SK-N-SH treated with all-trans-retinoic acid at 6 μM for 48 hours (cell line): ENCODE measurements around the gene LMAN2.

Source experiments
- ATAC-seq: fragments of 200-7000 bp; cut with Tn5 transposase; 3 replicates; pipeline ENCODE4 v1.9.1; 2020; ENCODE audit warnings: mild to moderate bottlenecking, moderate library complexity
- ARNTL ChIP-seq: fragments of 450-650 bp; formaldehyde crosslinking; IDR thresholded peaks from 2 replicates; pipeline ENCODE4 v1.5.0; 2020; ENCODE audit warnings: low read depth, mild to moderate bottlenecking, moderate library complexity, borderline replicate concordance
- BACH2 ChIP-seq: fragments of 250-450 bp; sonication (Bioruptor Pico); IDR thresholded peaks from 2 replicates; pipeline ENCODE4 v1.9.0; 2021; ENCODE audit warnings: mild to moderate bottlenecking, borderline replicate concordance
- CREB5 ChIP-seq: fragments of 250-450 bp; sonication (Bioruptor Pico); IDR thresholded peaks from 2 replicates; pipeline ENCODE4 v1.5.1; 2020; ENCODE audit warnings: low read depth, mild to moderate bottlenecking, moderate library complexity
- CSDC2 ChIP-seq: fragments of 250-450 bp; sonication (Bioruptor Pico); IDR thresholded peaks from 2 replicates; pipeline ENCODE4 v1.5.0; 2020; ENCODE audit warnings: mild to moderate bottlenecking, moderate library complexity
- CSRNP3 ChIP-seq: fragments of 250-450 bp; sonication (Bioruptor Pico); IDR thresholded peaks from 2 replicates; pipeline ENCODE4 v1.5.1; 2021; ENCODE audit warnings: mild to moderate bottlenecking, moderate library complexity
- ESRRG ChIP-seq: fragments of 250-450 bp; sonication (Bioruptor Pico); IDR thresholded peaks from 2 replicates; pipeline ENCODE4 v1.6.1; 2021; ENCODE audit warnings: mild to moderate bottlenecking
- GLIS3 ChIP-seq: fragments of 250-450 bp; sonication (Bioruptor Pico); IDR thresholded peaks from 2 replicates; pipeline ENCODE4 v1.5.0; 2020; ENCODE audit warnings: mild to moderate bottlenecking, moderate library complexity
- ISL1 ChIP-seq: fragments of 250-450 bp; sonication (Bioruptor Pico); IDR thresholded peaks from 2 replicates; pipeline ENCODE4 v2.1.2; 2022; ENCODE audit warnings: mild to moderate bottlenecking, moderate library complexity
- PATZ1 ChIP-seq: fragments of 250-450 bp; sonication (Bioruptor Pico); IDR thresholded peaks from 2 replicates; pipeline ENCODE4 v1.8.0; 2020; ENCODE audit warnings: mild to moderate bottlenecking, moderate library complexity, borderline replicate concordance
- PPARA ChIP-seq: fragments of 250-450 bp; sonication (Bioruptor Pico); IDR thresholded peaks from 2 replicates; pipeline ENCODE4 v1.5.0; 2020; ENCODE audit warnings: mild to moderate bottlenecking, borderline replicate concordance
- RARB ChIP-seq: fragments of 250-450 bp; sonication (Bioruptor Pico); IDR thresholded peaks from 2 replicates; pipeline ENCODE4 v1.8.0; 2021; ENCODE audit warnings: mild to moderate bottlenecking, moderate library complexity
- SNAI2 ChIP-seq: fragments of 250-450 bp; sonication (Bioruptor Pico); IDR thresholded peaks from 2 replicates; pipeline ENCODE4 v1.5.0; 2020; ENCODE audit warnings: mild to moderate bottlenecking, moderate library complexity
- TCF4 ChIP-seq: fragments of 250-450 bp; sonication (Bioruptor Pico); IDR thresholded peaks from 2 replicates; pipeline ENCODE4 v1.8.0; 2021; ENCODE audit warnings: mild to moderate bottlenecking, moderate library complexity, borderline replicate concordance
- TOX ChIP-seq: fragments of 250-450 bp; sonication (Bioruptor Pico); IDR thresholded peaks from 2 replicates; pipeline ENCODE4 v1.8.0; 2021; ENCODE audit warnings: mild to moderate bottlenecking, moderate library complexity, borderline replicate concordance
- TSHZ2 ChIP-seq: fragments of 250-450 bp; sonication (Bioruptor Pico); IDR thresholded peaks from 2 replicates; pipeline ENCODE4 v1.5.0; 2020; ENCODE audit warnings: mild to moderate bottlenecking, moderate library complexity
- ZC3H10 ChIP-seq: fragments of 250-450 bp; sonication (Bioruptor Pico); IDR thresholded peaks from 2 replicates; pipeline ENCODE4 v1.5.1; 2021; ENCODE audit warnings: mild to moderate bottlenecking, moderate library complexity
- ZFP3 ChIP-seq: fragments of 250-450 bp; sonication (Bioruptor Pico); IDR thresholded peaks from 2 replicates; pipeline ENCODE4 v1.5.0; 2020; ENCODE audit warnings: mild to moderate bottlenecking, moderate library complexity
- ZFP30 ChIP-seq: fragments of 450-650 bp; formaldehyde crosslinking; IDR thresholded peaks from 2 replicates; pipeline ENCODE4 v1.5.0; 2022; ENCODE audit warnings: mild to moderate bottlenecking, moderate library complexity
- ZNF565 ChIP-seq: fragments of 450-650 bp; formaldehyde crosslinking; conservative IDR thresholded peaks from 2 replicates; pipeline ENCODE4 v1.5.0; 2020; ENCODE audit warnings: low read depth, mild to moderate bottlenecking, moderate library complexity
- ZNF70 ChIP-seq: fragments of 450-650 bp; formaldehyde crosslinking; IDR thresholded peaks from 2 replicates; pipeline ENCODE4 v1.5.0; 2020; ENCODE audit warnings: mild to moderate bottlenecking, moderate library complexity
- ZNF8 ChIP-seq: fragments of 450-650 bp; formaldehyde crosslinking; IDR thresholded peaks from 2 replicates; pipeline ENCODE4 v1.5.0; 2020; ENCODE audit warnings: mild to moderate bottlenecking, moderate library complexity

The LMAN2 gene

GRCh38 chr5:177319913-177320588 lies 31.4 kb downstream of the LMAN2 start:
- no peak for ATAC-seq
- TF ChIP-seq PATZ1 (CRISPR knock-in tag) (no peak), ZC3H10 (CRISPR knock-in tag) (no peak), PPARA (no peak), ZFP30 (CRISPR knock-in tag) (no peak), ZNF565 (CRISPR knock-in tag) (no peak)
- TF ChIP-seq, all 23 proteins: peak for 0

GRCh38 chr5:177317959-177318377 lies 33.5 kb downstream of the LMAN2 start:
- ATAC-seq, result peak; percentile 76
- TF ChIP-seq BACH2 (CRISPR knock-in tag) (no peak), CSRNP3 (no peak), TSHZ2 (CRISPR knock-in tag) (no peak), RARB (CRISPR knock-in tag) (no peak), ESRRG (CRISPR knock-in tag) (no peak), ZNF70 (CRISPR knock-in tag) (no peak), ISL1 (CRISPR knock-in tag) (no peak), PPARA (no peak), CSDC2 (no peak), TOX (CRISPR knock-in tag) (no peak), ZFP3 (CRISPR knock-in tag) (no peak), SNAI2 (no peak), ZC3H10 (CRISPR knock-in tag) (no peak), ZNF565 (CRISPR knock-in tag) (no peak)

- TF ChIP-seq ESRRG (CRISPR knock-in tag), result no peak
- TF ChIP-seq TCF4 (CRISPR knock-in tag), result no peak
- TF ChIP-seq PPARA, result no peak
- TF ChIP-seq ZNF70 (CRISPR knock-in tag), result no peak
- TF ChIP-seq SNAI2, result no peak
- no peak for TF ChIP-seq CSDC2
- TF ChIP-seq ZNF8, result no peak
- TF ChIP-seq CREB5 (CRISPR knock-in tag), result no peak
- no peak for TF ChIP-seq ZNF565 (CRISPR knock-in tag)
- no peak for TF ChIP-seq ZFP3 (CRISPR knock-in tag)
- no peak for TF ChIP-seq ZFP30 (CRISPR knock-in tag)
- no peak for TF ChIP-seq ISL1 (CRISPR knock-in tag)
- no peak for TF ChIP-seq RARB (CRISPR knock-in tag)
- no peak for TF ChIP-seq BACH2 (CRISPR knock-in tag)
- no peak for TF ChIP-seq ARNTL (CRISPR knock-in tag)
- TF ChIP-seq TOX (CRISPR knock-in tag), result no peak
- no peak for TF ChIP-seq GLIS3
- TF ChIP-seq CSRNP3, result no peak
- no peak for TF ChIP-seq TSHZ2 (CRISPR knock-in tag)
- ATAC-seq, result no peak
Observed at GRCh38 chr5:177316005-177316404, 35.5 kb downstream of the LMAN2 start.
